NCI-H1417 treated with DMSO at 0.1 percent for 48 hours (cell line): ENCODE measurements around the gene ATL2.
"Not testable (repeated sequence)": the region's sequence is repeated elsewhere in the genome, so short reads cannot be mapped to it uniquely, and the experiment has no call there.

ENCODE experiments used
- DNase-seq: peaks from one replicate; lab custom pipeline; 2025; lab: John Stamatoyannopoulos, UW

Gene ATL2

GRCh38 chr2:38274286-38275276 is 102.5 kb downstream of the ATL2 start:
- DNase-seq: peak; percentile 83

GRCh38 chr2:38271697-38272096 is 105.4 kb downstream of the ATL2 start:
- no peak for DNase-seq

- DNase-seq: no peak
Measured at GRCh38 chr2:38269421-38269820, 107.7 kb downstream of the ATL2 start.

GRCh38 chr2:38268691-38269327 is 108.3 kb downstream of the ATL2 start:
- no peak for DNase-seq

- no peak for DNase-seq
Measured at GRCh38 chr2:38268001-38268400, 109.1 kb downstream of the ATL2 start.

GRCh38 chr2:38267270-38267925 is 109.7 kb downstream of the ATL2 start:
- no peak for DNase-seq

GRCh38 chr2:38266382-38267061 is 110.6 kb downstream of the ATL2 start:
- DNase-seq: no peak

- no peak for DNase-seq
Measured at GRCh38 chr2:38265461-38265860, 111.6 kb downstream of the ATL2 start.

GRCh38 chr2:38264396-38265221 is 112.5 kb downstream of the ATL2 start:
- no peak for DNase-seq

GRCh38 chr2:38263293-38263692 is 113.8 kb downstream of the ATL2 start:
- no peak for DNase-seq

- no peak for DNase-seq
Measured at GRCh38 chr2:38262069-38262871, 114.8 kb downstream of the ATL2 start.

GRCh38 chr2:38261569-38262068 is 115.5 kb downstream of the ATL2 start:
- DNase-seq: no peak

- DNase-seq: no peak
Measured at GRCh38 chr2:38260972-38261371, 116.1 kb downstream of the ATL2 start.

GRCh38 chr2:38260469-38260868 is 116.6 kb downstream of the ATL2 start:
- DNase-seq: no peak

- DNase-seq: no peak
Measured at GRCh38 chr2:38259311-38259710, 117.8 kb downstream of the ATL2 start.

- not testable (repeated sequence) for DNase-seq
Measured at GRCh38 chr2:38257680-38258079, 119.4 kb downstream of the ATL2 start.

GRCh38 chr2:38256610-38257009 is 120.5 kb downstream of the ATL2 start:
- no peak for DNase-seq

GRCh38 chr2:38255211-38255610 is 121.9 kb downstream of the ATL2 start:
- no peak for DNase-seq

GRCh38 chr2:38254796-38255195 is 122.3 kb downstream of the ATL2 start:
- no peak for DNase-seq

- DNase-seq: no peak
Measured at GRCh38 chr2:38251940-38252339, 125.1 kb downstream of the ATL2 start.
